Measurements from ENCODE around the gene CARD9.

Gene CARD9

DNA sequence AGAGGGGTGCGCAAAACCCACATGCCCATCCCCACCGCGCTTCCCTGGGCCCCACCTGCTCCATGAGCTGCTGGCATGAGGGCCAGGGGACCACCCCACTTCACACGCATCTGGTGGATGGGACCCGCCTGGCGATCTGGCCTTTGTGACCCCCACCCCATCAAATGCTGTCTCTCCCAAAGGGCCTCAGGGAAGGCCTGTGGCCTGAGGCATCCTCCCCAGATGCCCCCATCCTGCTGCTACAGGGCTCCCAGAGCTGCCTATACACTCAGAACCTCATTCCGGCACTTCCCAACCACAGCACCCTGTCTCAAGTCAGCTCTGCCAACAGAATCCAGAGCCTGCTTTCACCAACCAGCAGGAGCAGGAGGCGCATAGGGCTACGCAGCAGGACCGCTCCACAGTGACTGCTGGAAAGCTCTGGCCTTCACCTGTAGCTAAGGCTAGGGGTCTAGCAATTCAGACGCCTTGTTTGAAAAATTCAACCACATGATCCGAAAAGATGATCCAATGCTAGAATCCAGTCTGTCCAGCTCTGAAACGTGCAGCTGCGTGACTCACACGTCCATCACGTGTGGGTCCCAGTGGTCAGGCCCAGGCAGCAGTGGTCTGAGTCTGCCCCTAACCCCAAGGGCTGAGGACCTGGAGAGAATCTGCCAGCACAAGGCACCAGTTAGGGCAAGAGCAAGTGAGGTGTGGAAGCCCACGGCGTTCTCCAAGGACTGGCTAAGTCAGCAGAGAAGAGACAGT is 27.9 kb upstream of the CARD9 start:
- DNase-seq (ENCODE audit: low read depth), result peak; percentile 14

DNA sequence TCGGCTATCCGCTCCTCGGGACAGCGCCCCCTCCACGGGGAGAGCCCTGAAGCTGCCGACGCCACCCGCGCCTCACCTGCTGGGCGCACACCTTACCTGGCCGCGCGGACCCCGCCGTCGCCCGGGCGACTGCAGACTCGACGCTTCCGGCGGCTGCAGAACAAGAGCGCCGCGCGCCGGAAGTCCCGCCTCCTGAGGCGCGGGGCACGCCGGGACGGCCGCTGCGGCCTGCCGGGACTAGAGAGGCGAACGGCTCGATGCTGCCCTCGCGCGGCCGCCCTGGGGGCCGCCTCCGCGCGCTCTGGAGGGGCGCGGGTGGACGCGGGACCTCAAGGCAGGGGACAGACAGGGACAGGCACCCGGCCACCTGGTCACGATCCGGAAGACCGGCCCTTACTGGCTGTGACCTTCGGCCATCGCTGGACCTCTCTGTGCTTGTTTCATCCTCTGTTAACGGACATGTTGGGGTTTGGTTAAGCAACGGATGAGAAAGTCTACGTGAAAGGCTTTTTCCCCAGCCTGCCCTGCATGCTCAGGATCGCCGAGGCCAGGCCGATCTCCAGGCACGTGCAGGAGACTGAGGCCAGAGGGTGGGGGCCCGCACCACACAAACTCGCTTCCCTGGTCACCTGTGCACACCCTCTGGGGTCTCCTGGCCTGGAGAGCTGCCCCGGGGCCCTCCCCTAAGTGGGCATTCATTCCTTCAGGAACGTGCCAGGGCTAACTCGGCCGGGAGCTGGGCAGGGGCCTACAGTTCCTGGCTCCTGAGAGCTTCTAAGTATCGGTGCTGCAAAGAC is 26.8 kb upstream of the CARD9 start, which contains the start of gene SNAPC4:
Gene SNAPC4 (minus strand): TSS at position 133 of the 797 bp plus-strand sequence. CDS start 1,742 bp downstream, outside the sequence.
- DNase-seq (ENCODE audit: low read depth), result peak; percentile 66

DNA sequence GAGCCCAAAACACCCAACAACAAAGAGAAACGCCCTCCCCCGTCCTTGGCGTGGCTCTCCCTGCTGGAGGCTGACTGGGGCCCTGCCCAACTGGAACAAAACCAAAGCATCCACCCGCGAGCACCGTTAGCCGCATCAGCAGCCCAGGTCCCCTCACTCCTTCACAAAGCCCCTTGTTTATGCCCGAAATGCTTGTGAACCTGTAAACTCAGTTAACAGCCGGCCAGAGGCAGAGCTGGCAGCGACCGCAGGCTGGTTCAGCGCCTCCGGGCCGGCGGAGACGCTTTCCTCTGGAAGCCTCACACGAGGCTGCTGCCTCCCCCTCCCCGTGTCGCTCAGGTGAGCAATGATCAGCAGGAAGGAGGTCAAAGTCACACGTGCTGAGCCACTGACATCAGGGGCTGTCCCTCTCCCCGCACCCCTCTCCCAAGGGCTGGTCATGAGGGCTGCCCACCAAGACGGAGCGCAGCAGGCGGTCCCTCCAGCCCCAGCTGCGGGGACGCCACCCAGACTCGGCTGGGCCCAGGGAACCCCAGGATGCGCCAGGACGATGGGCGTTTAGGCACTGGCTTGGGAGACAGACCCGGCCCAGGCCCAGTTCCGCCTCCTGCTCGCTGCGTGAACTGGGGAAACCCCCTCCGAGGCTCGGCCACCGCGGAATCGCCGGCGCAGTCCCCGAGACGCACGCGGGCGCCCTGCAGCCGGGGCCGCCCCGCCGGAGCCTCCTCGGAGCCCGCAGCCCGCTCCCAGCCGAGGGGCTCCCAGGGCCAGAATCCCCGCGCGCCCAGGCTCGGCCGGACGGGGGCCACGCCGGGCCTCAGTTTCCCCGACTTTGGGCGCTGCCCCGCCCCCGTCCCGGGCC is 25.9 kb upstream of the CARD9 start:
- no peak for DNase-seq (ENCODE audit: low read depth)

DNA sequence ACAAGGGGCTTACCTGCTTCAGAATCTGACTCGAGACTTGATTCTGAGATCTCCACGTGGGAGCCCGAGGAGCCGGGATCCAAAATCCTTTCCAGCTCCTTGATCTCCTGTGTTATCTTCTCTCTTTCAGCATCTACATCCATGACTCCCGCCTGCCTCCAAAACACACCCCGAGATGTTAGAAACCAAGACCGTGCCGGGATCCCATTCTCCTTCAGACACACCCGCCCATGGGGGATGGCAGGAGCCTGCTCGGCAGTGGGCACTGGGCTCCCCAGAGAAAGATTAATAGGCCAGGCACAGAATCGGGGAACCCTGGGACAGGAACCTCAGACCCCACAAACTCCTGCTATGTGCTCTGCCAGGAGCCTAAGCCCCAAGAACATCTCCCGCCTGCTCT is 24.8 kb upstream of the CARD9 start:
- no peak for DNase-seq (ENCODE audit: low read depth)

DNA sequence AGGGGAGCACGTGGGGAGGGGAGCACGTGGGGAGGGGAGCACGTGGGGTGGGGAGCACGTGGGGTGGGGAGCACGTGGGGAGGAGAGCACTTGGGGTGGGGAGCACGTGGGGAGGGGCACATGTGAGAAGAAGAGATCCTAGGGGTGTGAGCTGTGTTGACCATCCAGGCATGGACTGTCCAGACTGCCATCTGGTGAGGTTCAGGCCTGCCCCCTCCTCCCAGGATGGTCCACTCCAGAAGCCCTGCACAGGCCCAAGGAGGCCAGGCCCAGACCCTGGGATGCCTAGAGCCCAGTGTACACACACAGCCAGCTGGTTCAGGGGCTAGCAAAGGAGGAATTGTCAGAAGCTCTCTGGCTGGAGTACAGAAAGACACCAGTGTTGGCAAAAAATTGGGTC is 24.2 kb upstream of the CARD9 start:
- DNase-seq (ENCODE audit: low read depth), result no peak

DNA sequence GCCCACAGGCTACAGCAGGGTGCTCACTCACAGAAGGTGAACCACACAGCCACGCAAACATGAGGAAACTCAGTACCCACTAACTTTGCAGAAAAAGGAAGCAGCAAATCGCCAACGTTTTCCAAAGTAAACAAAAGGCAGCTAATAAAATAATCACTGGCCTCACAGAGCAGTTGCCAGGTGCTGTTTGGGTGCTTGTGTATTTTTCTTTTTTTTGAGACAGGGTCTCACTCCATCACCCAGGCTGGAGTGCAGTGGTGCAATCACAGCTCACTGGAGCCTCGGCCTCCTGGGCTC is 22.7 kb upstream of the CARD9 start:
- no peak for DNase-seq (ENCODE audit: low read depth)

DNA sequence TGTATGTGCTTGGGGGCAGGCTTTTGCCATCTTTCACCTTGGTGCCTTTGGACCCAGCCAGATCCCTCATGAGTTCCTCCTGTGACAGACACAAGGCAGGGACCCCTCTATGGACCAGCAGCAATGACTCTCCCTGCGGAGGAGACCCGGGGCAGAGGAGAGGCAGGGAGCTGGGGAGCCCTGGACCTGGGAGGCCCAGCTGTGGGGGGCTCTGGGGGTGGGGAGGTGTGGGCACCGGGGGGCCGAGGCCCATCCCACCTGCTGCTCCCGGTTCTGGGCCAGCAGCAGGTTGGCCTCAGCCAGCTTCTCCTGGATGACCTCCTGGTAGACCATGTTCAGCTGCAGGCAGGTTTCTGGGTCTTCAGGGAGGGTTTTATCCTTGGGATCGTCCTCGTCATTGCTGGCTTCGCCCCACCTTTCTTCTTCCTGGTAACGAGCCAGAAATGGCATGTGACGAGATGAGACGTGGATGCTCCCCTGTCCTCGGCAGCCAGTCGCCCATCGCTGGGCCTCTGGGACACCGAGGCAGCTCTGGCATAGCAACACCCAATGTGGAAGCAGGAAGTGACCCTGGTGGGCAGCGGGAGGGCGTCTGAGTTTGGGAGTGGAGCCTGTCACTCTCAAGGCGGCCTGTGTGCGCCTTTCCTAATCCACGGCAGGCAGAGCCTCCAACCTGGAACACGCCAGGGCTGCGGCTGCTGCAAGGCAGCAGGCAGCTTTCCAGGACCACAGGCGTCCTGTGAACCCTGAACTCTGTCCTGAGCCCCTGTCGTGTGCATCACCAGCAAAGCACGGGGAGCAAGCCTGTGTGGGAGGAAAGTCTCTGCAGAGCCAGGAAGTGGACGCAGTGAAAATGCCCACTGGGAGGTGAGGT is 22.1 kb upstream of the CARD9 start:
- DNase-seq (ENCODE audit: low read depth), result no peak

DNA sequence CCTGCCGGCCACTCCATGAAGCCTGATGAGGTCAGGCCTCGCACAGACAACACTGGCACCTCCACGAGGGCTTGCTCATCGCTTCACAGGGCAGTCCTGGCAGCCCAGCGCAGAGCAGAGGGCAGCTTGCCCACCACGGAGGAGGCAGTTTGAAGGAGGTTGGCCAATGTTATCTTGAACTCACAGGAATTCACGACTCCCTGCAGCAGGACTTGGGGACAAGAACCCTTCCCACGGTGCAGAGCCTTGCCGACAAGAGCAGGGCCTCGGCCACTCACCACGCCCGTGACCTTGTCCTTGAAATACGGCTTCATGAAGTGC is 21.5 kb upstream of the CARD9 start:
- no peak for DNase-seq (ENCODE audit: low read depth)

DNA sequence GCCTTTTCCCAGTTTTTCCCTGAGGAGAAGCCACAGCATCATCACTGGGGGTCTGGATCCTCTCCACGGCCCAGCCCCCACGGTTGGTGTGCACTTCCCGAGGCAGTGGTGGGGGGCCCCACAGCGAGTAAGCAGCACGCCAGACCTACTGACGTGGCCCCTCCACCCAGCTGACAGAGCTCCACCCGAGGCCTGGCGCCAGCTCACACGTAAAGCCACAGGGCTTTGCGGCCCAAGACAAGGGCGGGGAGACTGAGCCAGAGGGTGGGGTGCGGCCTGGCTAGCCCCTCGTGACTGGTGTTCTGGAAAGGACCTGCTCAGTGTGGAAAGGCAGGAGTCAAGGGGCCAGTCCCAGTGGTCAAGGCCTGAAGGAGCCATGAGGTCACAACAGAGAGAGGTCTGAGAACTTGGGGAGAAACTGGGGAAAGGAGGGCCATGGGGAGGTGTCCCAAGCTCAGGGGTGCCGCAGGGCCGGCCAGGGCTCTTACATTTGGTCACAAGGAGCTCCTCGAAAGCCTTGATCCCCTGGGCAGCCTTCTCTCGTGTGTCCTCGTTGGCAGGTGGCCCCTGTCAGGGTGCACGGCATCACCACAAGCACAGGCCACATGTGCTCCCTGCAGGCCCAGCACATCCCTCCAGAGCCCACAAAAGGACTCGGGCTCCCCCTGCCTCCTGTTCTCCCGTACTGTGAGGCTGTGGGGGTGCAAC is 21.0 kb upstream of the CARD9 start:
- DNase-seq (ENCODE audit: low read depth), result no peak

DNA sequence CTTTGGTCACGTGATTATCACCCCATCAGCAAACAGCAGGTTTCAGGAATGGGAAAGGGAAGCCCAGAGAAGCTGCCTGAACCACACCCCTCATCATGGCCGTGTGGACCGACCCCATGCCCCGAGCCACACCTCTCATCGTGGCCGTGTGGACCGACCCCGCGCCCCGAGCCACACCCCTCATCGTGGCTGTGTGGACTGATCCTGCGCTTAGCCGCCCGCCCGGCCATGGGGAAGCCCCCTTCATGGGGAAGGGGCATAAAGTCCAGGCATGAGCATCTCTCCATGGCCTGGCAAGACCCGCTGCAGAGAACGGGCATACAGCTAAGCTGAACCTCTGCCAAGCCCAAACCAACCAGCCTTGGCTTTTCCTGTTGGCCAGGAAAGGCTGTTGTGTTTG is 20.1 kb upstream of the CARD9 start:
- no peak for DNase-seq (ENCODE audit: low read depth)

DNA sequence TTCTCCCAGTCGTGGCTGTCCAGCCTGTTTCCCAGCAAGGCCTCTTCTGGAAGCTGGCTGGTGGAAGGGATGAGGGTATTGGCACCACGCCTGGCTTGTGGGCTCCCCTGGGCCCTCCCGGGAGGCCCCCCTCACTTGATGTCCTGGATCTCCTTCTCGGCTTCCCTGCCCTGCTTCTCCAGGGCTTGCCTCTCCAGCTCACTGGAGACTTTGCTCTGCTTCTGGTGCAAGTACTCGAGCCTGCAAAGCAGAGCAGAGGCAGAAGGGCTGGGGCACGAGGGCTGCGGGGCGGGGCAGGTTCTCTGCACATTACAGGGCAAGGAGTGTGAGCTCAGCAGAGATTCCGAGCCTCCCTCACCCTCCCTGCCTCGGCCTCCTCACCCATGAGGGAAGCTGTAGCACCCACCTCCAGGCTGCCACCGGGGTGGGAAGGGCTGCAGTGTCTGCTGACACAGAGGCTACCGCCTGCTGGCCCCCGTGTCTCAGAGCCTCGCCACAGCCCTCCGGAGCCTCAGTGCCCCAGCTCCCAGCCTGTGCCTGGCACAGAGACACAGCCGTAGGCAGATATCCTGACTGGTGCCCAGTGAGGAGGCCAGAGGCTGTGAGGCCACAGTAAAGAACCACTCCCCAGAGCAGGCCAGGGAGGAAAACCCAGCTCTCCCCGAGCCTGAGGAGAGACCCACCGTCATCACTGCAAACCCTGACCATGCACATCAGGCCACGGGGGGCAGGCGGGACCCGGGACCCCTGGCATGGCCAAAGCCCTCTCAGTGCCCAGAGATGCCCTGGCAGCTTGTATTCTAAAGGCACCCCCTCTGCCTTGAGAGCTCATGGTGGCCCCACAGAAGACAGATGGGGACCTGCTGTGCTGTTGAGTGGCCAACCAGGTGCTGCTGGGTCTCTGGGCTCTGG is 19.3 kb upstream of the CARD9 start:
- no peak for DNase-seq (ENCODE audit: low read depth)

DNA sequence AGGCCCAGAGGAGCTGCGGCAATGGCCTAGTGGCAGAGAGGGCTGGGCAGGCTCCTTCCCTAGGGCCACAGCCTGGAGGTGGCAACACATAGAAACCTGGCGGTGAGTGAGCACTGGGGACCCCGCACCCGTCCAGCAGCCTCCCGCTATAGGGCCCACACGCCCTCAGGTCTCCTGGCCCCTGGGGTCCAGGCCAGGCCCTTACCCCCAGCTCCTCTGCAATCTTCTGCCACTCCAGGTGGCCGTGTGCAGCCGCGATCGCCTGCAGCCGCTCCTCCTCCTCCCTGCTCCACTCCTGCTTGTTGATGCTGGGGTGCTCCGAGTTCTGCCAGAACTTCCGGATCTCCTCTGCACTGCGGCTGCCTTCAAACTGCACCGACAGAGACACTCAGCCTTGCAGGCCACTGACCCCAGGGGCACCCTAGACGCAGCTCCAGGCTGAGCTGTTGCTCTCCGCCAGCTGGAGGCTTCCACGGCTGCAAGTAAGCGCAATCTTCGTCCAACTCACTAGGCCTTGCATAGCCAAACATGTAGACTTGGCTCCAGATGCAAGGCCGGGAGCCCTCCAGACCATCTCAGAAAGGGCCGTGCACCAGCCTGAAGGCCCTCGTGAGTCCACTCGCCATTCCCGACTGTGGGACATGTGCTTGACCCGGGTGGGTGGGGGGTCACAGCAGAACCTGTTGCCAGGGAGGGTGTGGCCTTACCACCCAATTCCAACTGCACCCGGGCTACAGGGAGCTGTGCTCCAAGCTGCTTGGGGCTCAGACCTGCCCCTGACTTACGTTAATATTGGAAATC is 18.5 kb upstream of the CARD9 start:
- no peak for DNase-seq (ENCODE audit: low read depth)

DNA sequence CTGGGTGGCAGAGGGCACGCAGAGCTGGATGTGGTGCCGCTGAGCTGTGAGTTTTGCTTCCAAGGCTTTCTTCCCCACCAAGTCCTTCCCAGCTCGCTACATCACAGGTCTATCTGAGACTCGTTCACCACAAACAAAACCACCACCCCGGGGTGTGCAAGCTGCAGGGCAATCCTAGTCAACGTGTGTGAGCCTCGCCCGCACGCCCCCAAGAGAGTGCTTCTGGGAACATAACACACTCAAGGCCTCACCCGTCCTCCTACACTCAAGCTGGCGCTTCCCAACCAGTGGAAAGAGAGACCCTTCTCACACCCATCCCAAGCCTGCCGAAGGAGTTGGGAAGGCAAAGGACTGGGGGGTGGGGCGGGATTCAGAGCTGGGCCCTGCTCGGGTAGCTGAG is 15.9 kb upstream of the CARD9 start:
- no peak for DNase-seq (ENCODE audit: low read depth)

DNA sequence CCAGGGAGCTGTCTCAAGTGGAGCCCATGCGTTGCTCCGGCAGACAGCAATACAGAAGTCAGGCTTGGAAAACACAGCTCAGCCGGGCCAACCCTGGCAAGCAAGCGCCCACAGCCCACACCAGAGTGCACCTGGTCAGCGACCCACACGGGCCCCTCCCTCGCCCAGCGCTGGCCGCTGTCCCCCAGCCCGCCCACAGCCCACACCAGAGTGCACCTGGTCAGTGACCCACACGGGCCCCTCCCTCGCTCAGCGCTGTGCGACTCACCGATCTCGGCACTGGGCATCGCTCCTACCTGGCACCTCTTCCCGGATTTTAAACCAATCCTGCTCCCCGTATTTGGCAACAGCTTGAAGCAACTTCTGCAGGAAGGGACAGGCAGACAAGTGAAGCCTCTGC is 13.7 kb upstream of the CARD9 start:
- no peak for DNase-seq (ENCODE audit: low read depth)

DNA sequence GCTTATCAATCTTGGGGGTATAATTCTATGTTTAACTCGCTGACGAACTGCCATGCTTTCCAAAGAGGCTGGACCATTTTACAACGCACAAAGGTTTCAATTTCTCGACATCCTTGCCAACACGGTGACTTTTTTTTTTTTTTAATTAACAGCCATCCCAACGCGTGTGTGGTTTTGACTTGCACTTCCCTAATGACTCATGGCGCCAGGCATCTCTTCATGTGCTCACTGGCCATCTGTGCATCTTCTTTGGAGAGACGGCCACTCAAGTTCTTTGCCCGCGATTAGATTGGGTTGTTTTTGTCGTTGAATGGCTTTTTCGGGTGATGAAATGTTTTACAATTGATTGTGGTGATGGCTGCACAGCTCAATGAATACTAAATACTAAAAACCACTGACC is 12.5 kb upstream of the CARD9 start:
- DNase-seq (ENCODE audit: low read depth), result no peak

DNA sequence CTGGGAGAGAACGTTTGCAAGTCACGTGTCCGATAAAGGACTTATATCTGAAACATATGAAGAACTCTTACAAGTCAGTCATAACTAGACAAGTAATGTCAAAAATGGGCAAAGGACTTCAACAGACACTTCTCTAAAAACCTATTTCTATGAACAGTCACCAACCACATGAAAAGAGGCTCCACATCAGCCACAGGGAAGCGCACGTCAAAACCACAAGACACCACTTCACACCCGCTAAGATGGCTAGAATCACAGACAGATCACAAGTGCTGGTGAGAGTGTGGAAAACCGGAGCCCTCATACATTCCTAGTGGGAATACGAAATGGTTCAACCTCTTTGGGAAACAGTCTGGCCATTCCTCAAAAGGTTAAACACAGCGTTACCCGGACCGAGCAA is 11.5 kb upstream of the CARD9 start:
- DNase-seq (ENCODE audit: low read depth), result no peak

DNA sequence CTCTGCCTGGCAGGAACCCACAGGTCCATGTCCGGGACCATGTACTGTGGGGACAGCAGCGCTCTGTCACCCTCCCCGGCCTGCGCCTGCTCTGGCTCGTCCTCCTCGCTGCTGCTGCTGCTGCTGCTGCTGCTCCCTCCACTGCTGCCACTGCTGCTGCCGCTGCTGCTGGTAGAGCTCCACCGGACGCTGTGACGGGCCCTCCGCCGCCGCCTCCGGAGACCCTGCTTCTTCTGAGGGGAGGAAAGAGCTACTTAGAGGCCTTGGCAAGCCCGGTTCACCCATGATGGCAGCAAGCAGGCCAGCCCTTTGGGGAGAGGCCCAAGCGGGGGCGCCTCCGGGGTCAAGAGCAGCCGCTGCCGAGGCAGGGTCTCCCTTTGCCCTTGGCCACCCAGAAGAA is 10.0 kb upstream of the CARD9 start:
- DNase-seq (ENCODE audit: low read depth), result no peak

DNA sequence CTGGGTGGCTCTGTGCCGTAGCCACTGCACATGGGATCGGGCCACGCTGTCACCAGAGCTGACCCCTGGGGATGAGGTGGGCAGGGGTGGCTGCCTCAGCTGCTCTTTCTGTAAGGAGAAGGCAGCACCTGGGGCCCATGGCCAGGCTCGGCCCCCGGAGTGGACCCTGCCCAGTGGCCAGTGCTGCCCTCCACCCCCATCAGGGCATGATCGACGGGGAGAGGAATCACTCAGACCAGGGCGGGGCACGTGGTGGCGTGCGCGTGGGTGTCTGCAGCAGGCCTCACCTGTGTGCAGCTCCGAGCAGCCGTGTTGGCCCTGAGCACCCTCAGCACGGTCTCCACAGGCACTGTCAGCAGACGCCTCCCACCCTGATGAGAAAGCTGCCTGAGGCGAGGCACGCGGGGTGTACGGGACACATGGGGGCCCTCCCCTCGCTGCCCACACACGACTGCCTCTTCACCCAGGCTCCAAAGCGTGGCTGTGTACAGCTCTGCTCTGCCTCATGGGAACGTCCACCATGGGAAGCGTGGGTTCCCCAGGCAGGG is 8.6 kb upstream of the CARD9 start:
- DNase-seq (ENCODE audit: low read depth), result no peak

DNA sequence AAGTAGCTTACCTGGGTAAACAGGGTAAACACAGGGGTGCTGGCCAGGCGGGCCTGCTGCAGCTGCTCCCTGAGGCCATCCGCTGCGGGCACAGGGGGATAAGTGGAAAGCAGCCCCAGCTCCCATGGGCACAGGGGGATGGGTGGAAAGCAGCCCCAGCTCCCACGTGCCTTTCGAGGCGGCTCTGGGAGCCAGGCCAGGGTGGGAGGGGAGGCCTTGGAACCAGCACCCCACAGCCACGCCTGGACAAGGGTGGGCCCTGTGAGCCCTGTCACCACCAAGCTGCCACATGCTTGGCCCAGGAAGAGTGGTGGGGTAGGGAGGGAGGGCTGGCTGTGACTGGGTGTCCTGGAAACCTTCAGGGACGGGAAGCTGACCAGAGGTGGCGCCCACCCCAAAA is 7.8 kb upstream of the CARD9 start:
- no peak for DNase-seq (ENCODE audit: low read depth)

Measured in amniotic epithelial cell (primary cell).